CD4-positive, alpha-beta T cell (primary cell): ENCODE measurements around the gene CNTN4. TPM values are rescaled to one million over a fixed set of nuclear protein-coding genes. Genes with fewer than 3 reads are reported as not detected.
"Not testable (repeated sequence)": the region's sequence is repeated elsewhere in the genome, so short reads cannot be mapped to it uniquely, and the experiment has no call there.

Source experiments
- ATAC-seq: fragments of 200-7000 bp; cut with Tn5 transposase; one replicate; pipeline ENCODE4 v1.10.0; 2022; ENCODE audit warnings: mild to moderate bottlenecking; ENCODE audit not compliant: poor library complexity
- CTCF ChIA-PET: fragments of 350-600 bp; sonication (Branson Sonifier 250); formaldehyde crosslinking; loops from one replicate; lab custom pipeline; 2021; ENCODE audit warnings: antibody characterized with exemption, inconsistent platforms; lab: Charles Lee
- POLR2A ChIA-PET: fragments of 350-600 bp; sonication (Branson Sonifier 250); formaldehyde crosslinking; loops from one replicate; lab custom pipeline; 2021; ENCODE audit warnings: antibody characterized with exemption, inconsistent platforms; lab: Charles Lee
- DNase-seq, 14 experiments: peaks; one replicate each; pipeline ENCODE4 v3.0.0-alpha.2; 2013 to 2020; ENCODE audit warnings: mixed read lengths in 2 of 14
- H3K27ac ChIP-seq, 2 donors: one replicate each; pipeline versions ENCODE4 v1.5.1 to v1.7.0; 2013; ENCODE audit warnings: low read length in 2 of 2, low read depth in 1 of 2, mild to moderate bottlenecking in 1 of 2
- H3K27me3 ChIP-seq, 2 experiments: 1 replicate in 1 of 2; 2 replicates in 1 of 2; pipeline versions ENCODE4 v1.6.1 to v1.7.0; 2013; ENCODE audit warnings: low read length in 2 of 2, control low read depth in 1 of 2, mild to moderate bottlenecking in 1 of 2, moderate library complexity in 1 of 2; ENCODE audit not compliant: insufficient read depth in 2 of 2, control insufficient read depth in 1 of 2
- H3K36me3 ChIP-seq: one replicate; pipeline ENCODE4 v1.6.1; 2013; ENCODE audit warnings: low read length, control low read depth; ENCODE audit not compliant: insufficient read depth
- H3K4me1 ChIP-seq: one replicate; pipeline ENCODE4 v1.6.1; 2013; ENCODE audit warnings: low read length, control low read depth; ENCODE audit not compliant: insufficient read depth
- H3K4me3 ChIP-seq: one replicate; pipeline ENCODE4 v1.5.1; 2013; ENCODE audit warnings: mild to moderate bottlenecking, low read length, moderate library complexity
- H3K9me3 ChIP-seq, 2 experiments: 1 replicate in 1 of 2; 2 replicates in 1 of 2; pipeline versions ENCODE4 v1.6.1 to v1.7.0; 2013; ENCODE audit warnings: low read length in 2 of 2, mild to moderate bottlenecking in 2 of 2, control low read depth in 1 of 2, moderate library complexity in 1 of 2; ENCODE audit not compliant: control insufficient read depth in 1 of 2, insufficient read depth in 1 of 2
- H3K27ac Mint-ChIP-seq: one replicate; pipeline ENCODE4 v1.8.0; 2020; ENCODE audit warnings: mixed read lengths
- H3K27me3 Mint-ChIP-seq: one replicate; pipeline ENCODE4 v1.8.0; 2021; ENCODE audit warnings: mixed read lengths
- H3K36me3 Mint-ChIP-seq: one replicate; pipeline ENCODE4 v1.8.0; 2021; ENCODE audit warnings: low read depth, mixed read lengths
- H3K4me1 Mint-ChIP-seq: one replicate; pipeline ENCODE4 v1.8.0; 2021; ENCODE audit warnings: low read depth, mixed read lengths
- H3K4me3 Mint-ChIP-seq: one replicate; pipeline ENCODE4 v1.8.0; 2020; ENCODE audit warnings: mild to moderate bottlenecking, mixed read lengths
- H3K9me3 Mint-ChIP-seq: one replicate; pipeline ENCODE4 v1.8.0; 2020; ENCODE audit warnings: mixed read lengths
- CTCF ChIP-seq: fragments of 200-600 bp; IDR thresholded peaks from one replicate; pipeline ENCODE4 v1.8.0; 2022; ENCODE audit warnings: antibody characterized with exemption, mild to moderate bottlenecking
- intact Hi-C, 2 experiments: fragments of 100-400 bp; cut with DNase I in 1 of 2; cut with micrococcal nuclease in 1 of 2; formaldehyde crosslinking; loops; one replicate each; pipeline versions ENCODE4 v1.15.1 to v1.9.0; 2023 to 2025; cut with DNase I, micrococcal nuclease
- total RNA-seq, 174 experiments: library from RNA in 2 of 174; stranded (reverse) in 2 of 174; gene quantifications; one replicate each; pipeline ENCODE4 v1.2.3 and lab custom pipeline; 2021 to 2026

CNTN4 gene
- total RNA-seq, 2 experiments from 2014 or later: not detected

- Histone ChIP-seq H3K9me3 (no peaks in the 10 kb centered on the region), H3K27me3 (no peaks in the 10 kb centered on the region), H3K4me1 (no peaks in the 10 kb centered on the region), H3K27ac (no peak overlapping the region), H3K36me3 (no peaks in the 10 kb centered on the region), H3K4me3 (no peak overlapping the region)
- Mint-ChIP-seq H3K27ac (no peak overlapping the region), H3K27me3 (peaks cover under 1% of the 10 kb centered on the region), H3K4me3 (no peak overlapping the region), H3K9me3 (no peaks in the 10 kb centered on the region), H3K36me3 (no peaks in the 10 kb centered on the region), H3K4me1 (no peaks in the 10 kb centered on the region)
- no peak for TF ChIP-seq CTCF
- ATAC-seq (no peak), DNase-seq (no peak)
- intact Hi-C loops: no loop called here
- ChIA-PET CTCF (no interaction called here), POLR2A (no interaction called here)
Measured at GRCh38 chr3:2819571-2819970, 720.9 kb downstream of the CNTN4 start.

GRCh38 chr3:2820982-2821381, 722.3 kb downstream of the CNTN4 start:
- ATAC-seq, H3K27ac ChIP-seq, POLR2A ChIA-PET, H3K4me3 ChIP-seq, intact Hi-C loops, DNase-seq, H3K27ac Mint-ChIP-seq, H3K9me3 ChIP-seq, H3K27me3 ChIP-seq, H3K36me3 ChIP-seq, H3K9me3 Mint-ChIP-seq, H3K4me1 Mint-ChIP-seq, H3K4me1 ChIP-seq, H3K4me3 Mint-ChIP-seq, H3K27me3 Mint-ChIP-seq, H3K36me3 Mint-ChIP-seq: not testable (repeated sequence)
- CTCF ChIA-PET: interaction anchor here (0.6 kb wide), 1 partner anchor 282 kb away, joined by 3 read pairs; no protein-coding TSS in a partner anchor

- ChIA-PET CTCF (no interaction called here), POLR2A (no interaction called here)
- no peak overlapping the region for H3K27ac Mint-ChIP-seq
- H3K27me3 ChIP-seq: no peaks in the 10 kb centered on the region
- H3K27ac ChIP-seq: no peak overlapping the region
- H3K9me3 ChIP-seq: no peaks in the 10 kb centered on the region
- no peak overlapping the region for H3K4me3 ChIP-seq
- intact Hi-C loops: no loop called here
- H3K9me3 Mint-ChIP-seq: no peaks in the 10 kb centered on the region
- ATAC-seq (no peak), DNase-seq (no peak)
- no peak for TF ChIP-seq CTCF
- no peaks in the 10 kb centered on the region for H3K36me3 Mint-ChIP-seq
- no peaks in the 10 kb centered on the region for H3K4me1 Mint-ChIP-seq
- H3K4me3 Mint-ChIP-seq: no peak overlapping the region
- H3K4me1 ChIP-seq: no peaks in the 10 kb centered on the region
- no peaks in the 10 kb centered on the region for H3K36me3 ChIP-seq
- no peaks in the 10 kb centered on the region for H3K27me3 Mint-ChIP-seq
Measured at GRCh38 chr3:2822611-2823010, 723.9 kb downstream of the CNTN4 start.

GRCh38 chr3:2823031-2823430, 724.4 kb downstream of the CNTN4 start:
- H3K27me3 Mint-ChIP-seq: no peaks in the 10 kb centered on the region
- intact Hi-C loops: no loop called here
- ATAC-seq (no peak), DNase-seq (no peak)
- no peaks in the 10 kb centered on the region for H3K27me3 ChIP-seq
- no peaks in the 10 kb centered on the region for H3K4me1 ChIP-seq
- ChIA-PET POLR2A (no interaction called here), CTCF (no interaction called here)
- no peak overlapping the region for H3K27ac Mint-ChIP-seq
- H3K9me3 Mint-ChIP-seq: no peaks in the 10 kb centered on the region
- H3K4me3 Mint-ChIP-seq: no peak overlapping the region
- no peak overlapping the region for H3K27ac ChIP-seq
- no peaks in the 10 kb centered on the region for H3K36me3 ChIP-seq
- H3K4me3 ChIP-seq: no peak overlapping the region
- TF ChIP-seq CTCF: no peak
- H3K9me3 ChIP-seq: no peaks in the 10 kb centered on the region
- H3K36me3 Mint-ChIP-seq: no peaks in the 10 kb centered on the region
- no peaks in the 10 kb centered on the region for H3K4me1 Mint-ChIP-seq
